Fibroblast of lung (primary cell): Measurements from ENCODE around the gene TNFRSF18. TPM values are rescaled to one million over a fixed set of nuclear protein-coding genes. Genes with fewer than 3 reads are reported as not detected.

ENCODE experiments used
- DNase-seq, 2 donors: peaks; one replicate each; pipeline versions ENCODE4 v3.0.0 to v3.0.0-alpha.2; 2010; ENCODE audit warnings: low read depth in 2 of 2
- H2AFZ ChIP-seq: 2 replicates; pipeline ENCODE4 v1.5.1; 2012; ENCODE audit warnings: low read length, control low read depth, inconsistent platforms
- H3K27ac ChIP-seq: 2 replicates; pipeline ENCODE4 v1.5.1; 2011; ENCODE audit warnings: low read length, control low read depth; ENCODE audit not compliant: insufficient read depth
- H3K27me3 ChIP-seq: 2 replicates; pipeline ENCODE4 v1.5.1; 2011; ENCODE audit warnings: mild to moderate bottlenecking, low read length; ENCODE audit not compliant: control insufficient read depth, insufficient read depth
- H3K36me3 ChIP-seq: 2 replicates; pipeline ENCODE4 v1.5.1; 2011; ENCODE audit warnings: low read length; ENCODE audit not compliant: control insufficient read depth, insufficient read depth
- H3K4me1 ChIP-seq: 2 replicates; pipeline ENCODE4 v1.5.1; 2011; ENCODE audit warnings: low read length; ENCODE audit not compliant: control insufficient read depth, insufficient read depth; ENCODE audit errors: extremely low read depth
- H3K4me2 ChIP-seq: 2 replicates; pipeline ENCODE4 v1.5.1; 2011; ENCODE audit warnings: low read length, control low read depth; ENCODE audit not compliant: insufficient read depth; ENCODE audit errors: extremely low read depth
- H3K4me3 ChIP-seq, 4 experiments: fragments of 200-600 bp in 1 of 4; sonication (generic) in 1 of 4; replicated peaks in 1 of 4; 2 replicates each; pipeline ENCODE4 v1.5.1; 2011 to 2016; ENCODE audit warnings: low read length in 4 of 4, low read depth in 3 of 4, mild to moderate bottlenecking in 3 of 4, control low read depth in 2 of 4, inconsistent platforms in 1 of 4, mixed read lengths in 1 of 4; ENCODE audit not compliant: insufficient read depth in 1 of 4; ENCODE audit errors: control extremely low read depth in 1 of 4
- H3K79me2 ChIP-seq: 2 replicates; pipeline ENCODE4 v1.5.1; 2012; ENCODE audit warnings: mild to moderate bottlenecking, low read length, inconsistent platforms; ENCODE audit not compliant: control insufficient read depth, insufficient read depth
- H3K9ac ChIP-seq: 2 replicates; pipeline ENCODE4 v1.5.1; 2011; ENCODE audit warnings: mild to moderate bottlenecking, low read length, control low read depth; ENCODE audit not compliant: insufficient read depth
- H3K9me3 ChIP-seq: 2 replicates; pipeline ENCODE4 v1.5.1; 2012; ENCODE audit warnings: low read depth, low read length; ENCODE audit not compliant: control insufficient read depth, insufficient read depth
- H4K20me1 ChIP-seq: 2 replicates; pipeline ENCODE4 v1.5.1; 2011; ENCODE audit warnings: low read length; ENCODE audit not compliant: control insufficient read depth, insufficient read depth; ENCODE audit errors: extremely low read depth
- CTCF ChIP-seq, 2 donors: IDR thresholded peaks in 1 of 2; conservative IDR thresholded peaks in 1 of 2; 1 replicate in 1 of 2; 2 replicates in 1 of 2; pipeline ENCODE4 v1.5.1; 2011 to 2012; ENCODE audit warnings: low read length in 2 of 2, control low read depth in 1 of 2, inconsistent platforms in 1 of 2, low read depth in 1 of 2, mild to moderate bottlenecking in 1 of 2
- EZH2 ChIP-seq: IDR thresholded peaks from 2 replicates; pipeline ENCODE4 v1.5.1; 2012; ENCODE audit warnings: low read length, control low read depth, mild to moderate bottlenecking; ENCODE audit errors: missing control alignments
- polyA plus RNA-seq, 2 donors: library from polyadenylated mRNA; depleted of rRNA in 1 of 2; stranded (reverse) in 1 of 2; unstranded in 1 of 2; fragments of >200 nt; gene quantifications; 2 replicates each; pipeline ENCODE4 v1.2.1, GENCODE V29; 2011 to 2012; ENCODE audit warnings: missing spikeins in 1 of 2
- total RNA-seq: library from RNA; depleted of rRNA; stranded (reverse); fragments of >200 nt; gene quantifications from 2 replicates; pipeline ENCODE4 v1.2.1, GENCODE V29; 2014

TNFRSF18 gene
- total and polyA plus RNA-seq, 2 donors (not counting 1 experiment from before 2014, with no cell fraction given): 1.3 TPM; not detected in 1

DNA sequence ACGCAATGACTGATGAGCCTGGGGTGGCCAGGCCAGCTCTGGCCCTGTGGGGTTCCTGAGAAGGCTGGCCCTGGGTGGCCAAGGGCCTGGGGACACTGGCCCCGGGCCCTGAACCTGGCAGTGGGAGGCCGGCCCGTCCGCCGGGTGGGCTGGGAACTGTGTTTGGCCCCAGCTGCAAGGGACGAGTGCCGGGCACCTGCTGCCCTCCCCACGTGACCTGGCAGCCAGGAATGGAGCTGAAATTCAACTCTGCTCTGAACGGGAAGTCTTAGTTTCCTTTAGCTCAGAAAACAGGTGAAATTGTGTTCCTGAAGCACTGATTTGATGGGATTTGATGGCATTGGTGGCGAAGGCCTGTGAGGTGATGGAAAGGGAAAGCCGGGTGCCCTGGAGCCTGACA is 40.9 kb downstream of the TNFRSF18 start:
- no peaks in the 10 kb centered on the region for H3K36me3 ChIP-seq
- no peak overlapping the region for H3K9ac ChIP-seq
- no peaks in the 10 kb centered on the region for H3K9me3 ChIP-seq
- DNase-seq: no peak
- no peaks in the 10 kb centered on the region for H3K79me2 ChIP-seq
- H3K4me2 ChIP-seq: no peak overlapping the region
- H3K27ac ChIP-seq: no peak overlapping the region
- H3K4me1 ChIP-seq: no peaks in the 10 kb centered on the region
- H4K20me1 ChIP-seq: no peaks in the 10 kb centered on the region
- TF ChIP-seq EZH2: no peak
- TF ChIP-seq CTCF (conservative IDR thresholded peaks at IDR 0.05 in 1 of 2, IDR thresholded peaks at IDR 0.05 in 1 of 2; ENCODE audit: low read depth in 1 of 2, low read length in 2 of 2): no peak
- no peak overlapping the region for H3K4me3 ChIP-seq
- no peak overlapping the region for H2AFZ ChIP-seq
- H3K27me3 ChIP-seq: peaks cover 3% of the 10 kb centered on the region

DNA sequence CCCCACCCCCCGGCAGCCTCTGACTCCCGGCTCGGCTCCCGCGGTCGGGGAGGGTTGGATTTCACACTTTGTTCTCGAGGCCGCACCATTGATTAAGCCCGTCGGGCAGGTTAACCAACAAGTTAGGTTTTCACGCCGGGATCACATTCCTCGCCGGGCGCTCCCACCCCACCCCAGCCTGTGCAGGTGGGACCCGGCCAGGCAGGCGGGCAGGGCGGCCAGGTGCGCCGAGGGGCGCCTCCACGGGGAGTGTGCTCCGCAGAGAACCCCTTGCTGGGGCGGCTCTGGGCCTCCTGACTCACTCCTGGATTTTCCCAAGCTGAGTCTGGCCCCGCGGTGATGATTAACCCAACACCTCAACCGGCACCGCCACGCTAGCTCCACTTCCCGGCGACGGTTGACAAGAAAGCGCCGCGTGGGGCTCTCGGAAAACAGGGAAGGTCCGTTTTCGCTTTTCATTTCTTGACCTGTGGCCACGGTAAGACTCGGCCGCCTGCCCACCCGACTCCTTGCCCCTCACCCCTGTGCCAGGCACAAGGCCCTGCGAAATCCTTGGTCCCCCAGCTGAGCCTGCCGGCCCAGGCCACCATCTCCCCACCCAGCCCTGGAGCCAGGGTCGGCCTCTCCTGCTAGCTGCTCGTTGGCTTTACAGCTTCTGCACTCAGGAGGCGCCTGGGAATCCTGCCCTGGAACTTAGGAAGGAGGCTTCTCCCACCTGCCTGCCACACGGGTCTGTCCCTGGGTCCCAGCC is 41.5 kb downstream of the TNFRSF18 start:
- DNase-seq: peak in 1 of 2 donors; percentile 4

DNA sequence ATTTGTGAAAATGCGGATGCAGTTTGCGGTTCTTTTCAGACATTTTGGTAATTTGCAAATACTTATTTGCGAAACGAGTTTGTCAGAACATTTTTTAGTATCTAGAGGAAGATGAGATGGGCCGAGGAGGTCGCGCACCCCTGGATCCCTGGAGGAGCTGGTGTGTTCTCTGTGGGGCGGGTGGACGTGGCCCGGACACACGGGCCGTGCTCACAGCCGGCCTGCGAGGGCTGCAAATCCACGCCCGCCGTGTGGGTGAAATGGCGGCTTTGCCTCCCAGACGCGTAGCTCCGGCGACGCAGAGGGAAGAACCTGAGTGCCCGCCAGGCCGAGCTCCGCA is 42.1 kb downstream of the TNFRSF18 start:
- DNase-seq: no peak
- H3K9me3 ChIP-seq: no peaks in the 10 kb centered on the region
- no peak overlapping the region for H3K27ac ChIP-seq
- H4K20me1 ChIP-seq: no peaks in the 10 kb centered on the region
- H3K27me3 ChIP-seq: no peaks in the 10 kb centered on the region
- no peak overlapping the region for H2AFZ ChIP-seq
- no peak overlapping the region for H3K4me2 ChIP-seq
- H3K79me2 ChIP-seq: no peaks in the 10 kb centered on the region
- no peaks in the 10 kb centered on the region for H3K36me3 ChIP-seq
- H3K4me3 ChIP-seq: no peak overlapping the region
- H3K9ac ChIP-seq: no peak overlapping the region
- no peaks in the 10 kb centered on the region for H3K4me1 ChIP-seq
- TF ChIP-seq CTCF (conservative IDR thresholded peaks at IDR 0.05 in 1 of 2, IDR thresholded peaks at IDR 0.05 in 1 of 2; ENCODE audit: low read depth in 1 of 2, low read length in 2 of 2) (no peak), EZH2 (no peak)

More for the DNA sequence above, 41.5 kb downstream of the TNFRSF18 start:
- Histone ChIP-seq H3K9ac (no peak overlapping the region), H3K27me3 (peaks cover under 1% of the 10 kb centered on the region), H3K27ac (no peak overlapping the region), H3K4me2 (no peak overlapping the region), H3K36me3 (no peaks in the 10 kb centered on the region), H2AFZ (no peak overlapping the region), H3K4me3 (no peak overlapping the region), H4K20me1 (no peaks in the 10 kb centered on the region), H3K79me2 (no peaks in the 10 kb centered on the region), H3K4me1 (no peaks in the 10 kb centered on the region), H3K9me3 (no peaks in the 10 kb centered on the region)
- TF ChIP-seq EZH2 (no peak), CTCF (conservative IDR thresholded peaks at IDR 0.05 in 1 of 2, IDR thresholded peaks at IDR 0.05 in 1 of 2; ENCODE audit: low read depth in 1 of 2, low read length in 2 of 2) (no peak)
